NB4 (cell line): ENCODE data around the gene SLFN12L.

Experiments
- POLR2A ChIP-seq: IDR thresholded peaks from 2 replicates; pipeline ENCODE4 v1.6.1; 2011; ENCODE audit warnings: mild to moderate bottlenecking; ENCODE audit not compliant: insufficient read length; ENCODE audit errors: extremely low read depth
- TF ChIP-seq, protein P1 (sequence below): IDR thresholded peaks from one replicate; pipeline ENCODE4 v1.5.1; 2012; ENCODE audit warnings: low read depth, low read length

DNA sequence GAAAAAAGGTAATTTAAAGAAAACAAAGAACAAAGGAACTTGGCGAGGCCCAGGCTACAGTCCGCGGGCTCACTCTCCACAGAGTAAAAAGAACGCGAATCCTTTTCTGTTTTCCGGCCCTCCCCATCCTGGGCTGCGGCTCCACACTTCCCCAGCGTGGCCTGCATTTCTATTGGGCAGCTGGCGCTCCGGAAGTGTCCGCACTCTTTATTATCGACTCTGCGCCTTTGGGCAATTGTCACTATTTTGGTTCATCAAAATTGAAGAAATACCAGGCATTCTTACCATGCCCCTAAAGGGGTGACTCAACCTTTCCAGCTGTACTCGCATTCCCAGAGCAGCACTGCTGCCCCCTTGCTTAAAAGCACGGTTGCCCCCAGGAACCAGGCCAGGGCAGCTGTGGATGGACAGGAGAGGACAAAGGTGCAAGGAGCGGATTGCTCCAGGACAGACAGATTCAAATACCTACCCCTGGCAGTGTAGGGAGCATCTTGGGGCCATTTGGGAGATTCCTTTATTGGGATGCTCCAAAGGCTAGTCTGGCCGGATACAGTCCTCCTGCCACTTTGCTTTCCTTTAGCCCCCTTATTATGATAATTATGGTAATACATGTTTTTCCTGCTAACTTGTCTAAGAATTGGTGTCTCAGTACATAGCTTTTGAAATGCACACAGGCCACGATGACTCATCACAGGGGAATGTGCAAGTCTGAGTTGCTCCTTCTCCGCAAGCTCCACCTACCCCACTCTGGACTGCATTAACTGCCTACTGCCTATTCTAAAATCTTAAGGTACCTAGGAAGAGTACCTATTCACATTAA is 104.2 kb downstream of the SLFN12L start:
- TF ChIP-seq POLR2A: no peak
- TF ChIP-seq, protein P1, sequence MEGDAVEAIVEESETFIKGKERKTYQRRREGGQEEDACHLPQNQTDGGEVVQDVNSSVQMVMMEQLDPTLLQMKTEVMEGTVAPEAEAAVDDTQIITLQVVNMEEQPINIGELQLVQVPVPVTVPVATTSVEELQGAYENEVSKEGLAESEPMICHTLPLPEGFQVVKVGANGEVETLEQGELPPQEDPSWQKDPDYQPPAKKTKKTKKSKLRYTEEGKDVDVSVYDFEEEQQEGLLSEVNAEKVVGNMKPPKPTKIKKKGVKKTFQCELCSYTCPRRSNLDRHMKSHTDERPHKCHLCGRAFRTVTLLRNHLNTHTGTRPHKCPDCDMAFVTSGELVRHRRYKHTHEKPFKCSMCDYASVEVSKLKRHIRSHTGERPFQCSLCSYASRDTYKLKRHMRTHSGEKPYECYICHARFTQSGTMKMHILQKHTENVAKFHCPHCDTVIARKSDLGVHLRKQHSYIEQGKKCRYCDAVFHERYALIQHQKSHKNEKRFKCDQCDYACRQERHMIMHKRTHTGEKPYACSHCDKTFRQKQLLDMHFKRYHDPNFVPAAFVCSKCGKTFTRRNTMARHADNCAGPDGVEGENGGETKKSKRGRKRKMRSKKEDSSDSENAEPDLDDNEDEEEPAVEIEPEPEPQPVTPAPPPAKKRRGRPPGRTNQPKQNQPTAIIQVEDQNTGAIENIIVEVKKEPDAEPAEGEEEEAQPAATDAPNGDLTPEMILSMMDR: no peak
